Muscle of back (tissue), 11 donors: Measurements from ENCODE around the gene ADAM23. TPM values are rescaled to one million over a fixed set of nuclear protein-coding genes. Genes with fewer than 3 reads are reported as not detected.

Experiments used
- DNase-seq, 3 donors: peaks; one replicate each; pipeline versions ENCODE4 v3.0.0 to v3.0.0-alpha.2; 2013
- polyA plus RNA-seq, 10 donors: library from polyadenylated mRNA; unstranded; fragments of 120-200 nt; gene quantifications; one replicate each; pipeline ENCODE4 v1.2.1, GENCODE V29; 2013; ENCODE audit not compliant: insufficient read length in 10 of 10

The ADAM23 gene
- polyA plus RNA-seq, 10 donors, result 8.5 to 12.2 (median 11.0) TPM

- no peak for DNase-seq
Observed at GRCh38 chr2:206442474-206442832, 879 bp upstream of the ADAM23 start.

GRCh38 chr2:206443735-206444527 is 599 bp downstream of the ADAM23 start:
- peak; percentile 20 to 67 (median 22) for DNase-seq

- no peak for DNase-seq
Observed at GRCh38 chr2:206445948-206446347, 2.6 kb downstream of the ADAM23 start.

- DNase-seq, result no peak
Observed at GRCh38 chr2:206452242-206452641, 8.9 kb downstream of the ADAM23 start.

- peak in 1 of 3 donors; percentile 9 for DNase-seq
Observed at GRCh38 chr2:206452750-206453149, 9.4 kb downstream of the ADAM23 start.

- no peak for DNase-seq
Observed at GRCh38 chr2:206456078-206456754, 12.9 kb downstream of the ADAM23 start.

GRCh38 chr2:206457188-206457634 is 13.9 kb downstream of the ADAM23 start:
- no peak for DNase-seq

GRCh38 chr2:206462240-206462854 is 19.0 kb downstream of the ADAM23 start:
- no peak for DNase-seq

- no peak for DNase-seq
Observed at GRCh38 chr2:206463685-206464084, 20.4 kb downstream of the ADAM23 start.

- no peak for DNase-seq
Observed at GRCh38 chr2:206464597-206464996, 21.3 kb downstream of the ADAM23 start.

GRCh38 chr2:206471524-206472062 is 28.3 kb downstream of the ADAM23 start:
- no peak for DNase-seq

- no peak for DNase-seq
Observed at GRCh38 chr2:206472094-206472493, 28.8 kb downstream of the ADAM23 start.

GRCh38 chr2:206474099-206474498 is 30.8 kb downstream of the ADAM23 start:
- no peak for DNase-seq

GRCh38 chr2:206477296-206477695 is 34.0 kb downstream of the ADAM23 start:
- DNase-seq, result peak in 1 of 3 donors; percentile 2

- DNase-seq, result no peak
Observed at GRCh38 chr2:206478340-206478739, 35.0 kb downstream of the ADAM23 start.

- DNase-seq, result peak in 1 of 3 donors; percentile 11
Observed at GRCh38 chr2:206480161-206480560, 36.8 kb downstream of the ADAM23 start.

GRCh38 chr2:206480620-206481019 is 37.3 kb downstream of the ADAM23 start:
- no peak for DNase-seq

GRCh38 chr2:206481056-206481455 is 37.7 kb downstream of the ADAM23 start:
- no peak for DNase-seq

GRCh38 chr2:206482123-206482522 is 38.8 kb downstream of the ADAM23 start:
- no peak for DNase-seq

GRCh38 chr2:206482633-206483032 is 39.3 kb downstream of the ADAM23 start:
- DNase-seq, result no peak

GRCh38 chr2:206488053-206488452 is 44.7 kb downstream of the ADAM23 start:
- DNase-seq, result no peak

GRCh38 chr2:206488623-206489022 is 45.3 kb downstream of the ADAM23 start:
- DNase-seq, result no peak

- no peak for DNase-seq
Observed at GRCh38 chr2:206494061-206494460, 50.7 kb downstream of the ADAM23 start.
